Fibroblast of lung (primary cell): ENCODE measurements around the gene GRK5. TPM values are rescaled to one million over a fixed set of nuclear protein-coding genes. Genes with fewer than 3 reads are reported as not detected.

Experiments
- DNase-seq, 2 donors: peaks; one replicate each; pipeline versions ENCODE4 v3.0.0 to v3.0.0-alpha.2; 2010; ENCODE audit warnings: low read depth in 2 of 2
- H2AFZ ChIP-seq: 2 replicates; pipeline ENCODE4 v1.5.1; 2012; ENCODE audit warnings: low read length, control low read depth, inconsistent platforms
- H3K27ac ChIP-seq: 2 replicates; pipeline ENCODE4 v1.5.1; 2011; ENCODE audit warnings: low read length, control low read depth; ENCODE audit not compliant: insufficient read depth
- H3K27me3 ChIP-seq: 2 replicates; pipeline ENCODE4 v1.5.1; 2011; ENCODE audit warnings: mild to moderate bottlenecking, low read length; ENCODE audit not compliant: control insufficient read depth, insufficient read depth
- H3K36me3 ChIP-seq: 2 replicates; pipeline ENCODE4 v1.5.1; 2011; ENCODE audit warnings: low read length; ENCODE audit not compliant: control insufficient read depth, insufficient read depth
- H3K4me1 ChIP-seq: 2 replicates; pipeline ENCODE4 v1.5.1; 2011; ENCODE audit warnings: low read length; ENCODE audit not compliant: control insufficient read depth, insufficient read depth; ENCODE audit errors: extremely low read depth
- H3K4me2 ChIP-seq: 2 replicates; pipeline ENCODE4 v1.5.1; 2011; ENCODE audit warnings: low read length, control low read depth; ENCODE audit not compliant: insufficient read depth; ENCODE audit errors: extremely low read depth
- H3K4me3 ChIP-seq, 4 experiments: fragments of 200-600 bp in 1 of 4; sonication (generic) in 1 of 4; replicated peaks in 1 of 4; 2 replicates each; pipeline ENCODE4 v1.5.1; 2011 to 2016; ENCODE audit warnings: low read length in 4 of 4, low read depth in 3 of 4, mild to moderate bottlenecking in 3 of 4, control low read depth in 2 of 4, inconsistent platforms in 1 of 4, mixed read lengths in 1 of 4; ENCODE audit not compliant: insufficient read depth in 1 of 4; ENCODE audit errors: control extremely low read depth in 1 of 4
- H3K79me2 ChIP-seq: 2 replicates; pipeline ENCODE4 v1.5.1; 2012; ENCODE audit warnings: mild to moderate bottlenecking, low read length, inconsistent platforms; ENCODE audit not compliant: control insufficient read depth, insufficient read depth
- H3K9ac ChIP-seq: 2 replicates; pipeline ENCODE4 v1.5.1; 2011; ENCODE audit warnings: mild to moderate bottlenecking, low read length, control low read depth; ENCODE audit not compliant: insufficient read depth
- H3K9me3 ChIP-seq: 2 replicates; pipeline ENCODE4 v1.5.1; 2012; ENCODE audit warnings: low read depth, low read length; ENCODE audit not compliant: control insufficient read depth, insufficient read depth
- H4K20me1 ChIP-seq: 2 replicates; pipeline ENCODE4 v1.5.1; 2011; ENCODE audit warnings: low read length; ENCODE audit not compliant: control insufficient read depth, insufficient read depth; ENCODE audit errors: extremely low read depth
- CTCF ChIP-seq, 2 donors: IDR thresholded peaks in 1 of 2; conservative IDR thresholded peaks in 1 of 2; 1 replicate in 1 of 2; 2 replicates in 1 of 2; pipeline ENCODE4 v1.5.1; 2011 to 2012; ENCODE audit warnings: low read length in 2 of 2, control low read depth in 1 of 2, inconsistent platforms in 1 of 2, low read depth in 1 of 2, mild to moderate bottlenecking in 1 of 2
- EZH2 ChIP-seq: IDR thresholded peaks from 2 replicates; pipeline ENCODE4 v1.5.1; 2012; ENCODE audit warnings: low read length, control low read depth, mild to moderate bottlenecking; ENCODE audit errors: missing control alignments
- polyA plus RNA-seq, 2 donors: library from polyadenylated mRNA; depleted of rRNA in 1 of 2; stranded (reverse) in 1 of 2; unstranded in 1 of 2; fragments of >200 nt; gene quantifications; 2 replicates each; pipeline ENCODE4 v1.2.1, GENCODE V29; 2011 to 2012; ENCODE audit warnings: missing spikeins in 1 of 2
- total RNA-seq: library from RNA; depleted of rRNA; stranded (reverse); fragments of >200 nt; gene quantifications from 2 replicates; pipeline ENCODE4 v1.2.1, GENCODE V29; 2014

The GRK5 gene
- total and polyA plus RNA-seq, 2 donors (not counting 1 experiment from before 2014, with no cell fraction given): 24.1 to 90.3 TPM

GRCh38 chr10:119251315-119251708 lies 43.9 kb downstream of the GRK5 start:
- peak overlapping the region; percentile 88 for H3K4me2 ChIP-seq
- H3K27ac ChIP-seq: peak overlapping the region; percentile 92
- peaks cover 69% of the 10 kb centered on the region for H3K4me1 ChIP-seq
- H3K27me3 ChIP-seq: no peaks in the 10 kb centered on the region
- peak; percentile 71 to 87 for DNase-seq
- peaks cover 71% of the 10 kb centered on the region for H3K79me2 ChIP-seq
- no peaks in the 10 kb centered on the region for H3K36me3 ChIP-seq
- no peaks in the 10 kb centered on the region for H3K9me3 ChIP-seq
- no peaks in the 10 kb centered on the region for H4K20me1 ChIP-seq
- H2AFZ ChIP-seq: no peak overlapping the region
- no peak for TF ChIP-seq EZH2
- no peak for TF ChIP-seq CTCF (conservative IDR thresholded peaks at IDR 0.05 in 1 of 2, IDR thresholded peaks at IDR 0.05 in 1 of 2; ENCODE audit: low read depth in 1 of 2, low read length in 2 of 2)
- peak overlapping the region; percentile 45 for H3K9ac ChIP-seq
- H3K4me3 ChIP-seq: no peak overlapping the region

DNA sequence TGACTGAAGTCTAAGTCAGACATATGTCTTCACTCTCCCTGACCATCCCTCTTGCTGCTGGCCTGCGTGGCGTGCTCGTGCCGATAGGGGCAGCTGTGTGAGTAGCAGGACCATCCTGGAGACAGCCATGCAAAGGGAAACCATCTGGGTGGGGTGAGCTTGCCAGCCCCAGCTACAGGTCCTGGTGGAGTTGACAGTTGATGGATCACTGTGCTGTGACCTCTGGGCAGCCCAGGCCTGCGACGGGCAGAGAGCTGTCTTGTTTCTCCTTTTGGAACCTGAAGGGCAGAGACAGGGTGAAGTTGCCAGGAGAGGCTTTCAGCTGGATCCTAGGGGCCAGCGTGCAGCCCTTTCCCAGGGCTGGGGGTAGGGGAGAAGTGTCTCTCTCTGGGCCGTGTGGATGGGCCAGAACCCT lies 44.7 kb downstream of the GRK5 start:
- no peaks in the 10 kb centered on the region for H3K27me3 ChIP-seq
- peak; percentile 49 to 62 for DNase-seq
- peaks cover 72% of the 10 kb centered on the region for H3K79me2 ChIP-seq
- peak overlapping the region; percentile 92 for H3K27ac ChIP-seq
- H3K9me3 ChIP-seq: no peaks in the 10 kb centered on the region
- peak overlapping the region; percentile 45 for H3K9ac ChIP-seq
- TF ChIP-seq CTCF (conservative IDR thresholded peaks at IDR 0.05 in 1 of 2, IDR thresholded peaks at IDR 0.05 in 1 of 2; ENCODE audit: low read depth in 1 of 2, low read length in 2 of 2) (peak; percentile 24 to 37), EZH2 (no peak)
- H3K4me2 ChIP-seq: peak overlapping the region; percentile 11
- no peak overlapping the region for H2AFZ ChIP-seq
- H3K36me3 ChIP-seq: no peaks in the 10 kb centered on the region
- no peaks in the 10 kb centered on the region for H4K20me1 ChIP-seq
- H3K4me1 ChIP-seq: peaks cover 64% of the 10 kb centered on the region
- no peak overlapping the region for H3K4me3 ChIP-seq

- Histone ChIP-seq H3K4me3 (peak overlapping the region in 1 of 4 experiments; percentile 11), H3K27ac (peak overlapping the region; percentile 92), H3K9me3 (no peaks in the 10 kb centered on the region), H3K9ac (peak overlapping the region; percentile 52), H2AFZ (no peak overlapping the region), H4K20me1 (no peaks in the 10 kb centered on the region), H3K4me1 (peaks cover 61% of the 10 kb centered on the region), H3K36me3 (no peaks in the 10 kb centered on the region), H3K79me2 (peaks cover 76% of the 10 kb centered on the region), H3K27me3 (no peaks in the 10 kb centered on the region), H3K4me2 (peak overlapping the region; percentile 76)
- DNase-seq: no peak
- TF ChIP-seq CTCF (conservative IDR thresholded peaks at IDR 0.05 in 1 of 2, IDR thresholded peaks at IDR 0.05 in 1 of 2; ENCODE audit: low read depth in 1 of 2, low read length in 2 of 2): no peak
- no peak for TF ChIP-seq EZH2
These were observed 45.2 kb downstream of the GRK5 start for GRCh38 chr10:119252470-119253151.
